CD4-positive, alpha-beta T cell treated with Interleukin-10 for 1 hour (primary cell): ENCODE data around the gene TOP3A.

Source experiments
- DNase-seq: peaks from one replicate; pipeline ENCODE4 v3.0.0-alpha.2; 2020

Gene TOP3A

GRCh38 chr17:18229254-18229653 is 85.5 kb downstream of the TOP3A start:
- no peak for DNase-seq

DNA sequence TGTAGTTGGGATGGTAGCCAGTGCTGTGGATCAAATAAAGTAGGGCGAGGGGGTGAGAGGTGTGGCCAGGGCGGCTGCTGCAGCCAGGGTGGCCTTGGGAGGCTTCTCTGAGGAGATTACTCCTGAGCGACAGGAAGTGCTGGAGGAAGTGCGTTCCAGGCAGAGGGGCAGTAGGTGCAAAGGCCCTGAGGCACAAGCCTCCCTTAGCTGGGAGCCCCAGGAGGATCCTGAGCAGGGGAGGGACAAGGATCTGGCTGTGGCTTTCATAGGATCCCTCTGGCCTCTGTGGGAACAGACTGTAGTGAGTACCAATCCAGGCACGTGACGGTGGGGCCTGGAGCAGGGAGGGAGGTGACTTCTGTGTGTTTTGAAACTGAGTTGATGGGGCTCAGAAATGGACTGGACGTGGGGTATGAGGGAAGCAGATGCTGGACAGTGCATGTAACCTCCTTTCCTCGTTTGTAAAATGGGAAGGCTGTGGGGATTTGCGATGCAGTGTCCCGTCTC is 86.6 kb downstream of the TOP3A start:
- DNase-seq, result no peak

GRCh38 chr17:18227635-18228034 is 87.2 kb downstream of the TOP3A start:
- no peak for DNase-seq

GRCh38 chr17:18226284-18226945 is 88.4 kb downstream of the TOP3A start:
- no peak for DNase-seq

DNA sequence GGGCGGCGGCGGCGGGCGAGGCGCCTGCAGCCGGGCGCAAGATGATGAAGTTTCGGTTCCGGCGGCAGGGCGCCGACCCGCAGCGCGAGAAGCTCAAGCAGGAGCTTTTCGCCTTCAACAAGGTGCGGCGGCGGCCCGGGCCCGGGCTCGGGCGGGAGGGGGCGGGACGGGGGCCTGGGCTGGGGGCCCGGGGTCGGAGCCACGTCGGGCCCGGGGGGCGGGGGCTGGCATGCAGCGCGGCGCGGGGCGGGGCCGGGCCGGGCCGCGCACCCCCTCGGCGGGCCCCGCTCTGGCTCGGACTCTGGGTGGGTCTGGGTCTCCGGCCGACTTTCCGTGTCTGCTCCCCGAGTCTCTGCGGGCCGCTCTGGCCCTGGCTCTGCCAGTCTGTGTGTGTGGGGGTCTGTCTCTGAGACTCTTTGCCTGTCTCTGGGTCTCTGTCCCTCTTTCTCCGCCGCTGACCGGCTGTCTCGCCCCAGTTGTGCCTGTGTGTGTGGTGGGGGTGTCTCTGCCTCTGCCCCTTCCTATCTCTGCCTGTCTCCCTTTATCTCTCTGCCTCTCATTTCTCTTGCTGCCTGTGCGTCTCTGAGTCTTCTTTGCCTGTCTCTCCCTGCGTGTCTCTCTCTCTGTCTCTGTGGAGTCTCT is 89.0 kb downstream of the TOP3A start:
- DNase-seq, result no peak

GRCh38 chr17:18225121-18225641 is 89.6 kb downstream of the TOP3A start, which contains the start of gene LLGL1:
Gene LLGL1 (plus strand): TSS chr17:18225635. CDS start chr17:18225683, 48 bp downstream.
- DNase-seq, result peak; percentile 96

DNA sequence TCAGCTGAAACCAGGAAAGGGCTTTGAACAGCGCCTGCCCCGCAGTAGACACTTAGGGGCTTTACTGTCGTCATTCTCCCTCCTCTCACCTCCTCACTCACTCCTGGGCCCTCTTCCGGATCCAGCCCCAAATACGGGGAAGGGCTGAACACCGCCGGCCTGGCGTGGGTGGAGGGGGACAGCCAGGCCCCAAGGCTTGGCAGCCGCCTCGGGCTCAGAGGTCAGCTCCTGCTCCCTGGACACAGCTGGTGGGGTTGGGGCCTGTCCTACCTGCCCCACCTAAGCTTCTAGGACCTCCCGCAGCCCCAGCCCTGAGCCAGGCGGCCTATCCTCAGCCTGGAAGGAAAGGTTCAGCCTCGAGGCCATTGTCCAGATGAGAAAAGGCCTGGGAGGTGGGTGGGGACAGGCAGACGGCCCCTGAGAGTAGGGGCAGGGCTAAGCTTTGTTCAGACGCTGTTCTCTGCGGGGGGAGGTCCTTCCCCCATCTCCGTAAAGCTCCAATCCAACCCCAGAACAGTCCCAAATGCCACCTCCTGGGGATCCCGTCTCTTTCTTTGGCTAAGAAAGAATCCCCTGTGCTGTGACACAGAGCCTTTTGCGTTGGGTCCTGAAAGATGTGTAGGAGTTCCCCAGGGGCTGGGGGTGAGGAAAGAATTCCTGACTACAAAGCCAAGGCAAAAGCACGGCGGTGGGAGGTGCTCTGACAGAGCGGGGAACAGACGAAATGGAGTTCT is 90.2 kb downstream of the TOP3A start:
- DNase-seq, result no peak

GRCh38 chr17:18224053-18224386 is 90.8 kb downstream of the TOP3A start:
- DNase-seq, result no peak
